Measurements from ENCODE around the gene CEP57L1.
"Not testable (repeated sequence)": the region's sequence is repeated elsewhere in the genome, so short reads cannot be mapped to it uniquely, and the experiment has no call there.

Gene CEP57L1

DNA sequence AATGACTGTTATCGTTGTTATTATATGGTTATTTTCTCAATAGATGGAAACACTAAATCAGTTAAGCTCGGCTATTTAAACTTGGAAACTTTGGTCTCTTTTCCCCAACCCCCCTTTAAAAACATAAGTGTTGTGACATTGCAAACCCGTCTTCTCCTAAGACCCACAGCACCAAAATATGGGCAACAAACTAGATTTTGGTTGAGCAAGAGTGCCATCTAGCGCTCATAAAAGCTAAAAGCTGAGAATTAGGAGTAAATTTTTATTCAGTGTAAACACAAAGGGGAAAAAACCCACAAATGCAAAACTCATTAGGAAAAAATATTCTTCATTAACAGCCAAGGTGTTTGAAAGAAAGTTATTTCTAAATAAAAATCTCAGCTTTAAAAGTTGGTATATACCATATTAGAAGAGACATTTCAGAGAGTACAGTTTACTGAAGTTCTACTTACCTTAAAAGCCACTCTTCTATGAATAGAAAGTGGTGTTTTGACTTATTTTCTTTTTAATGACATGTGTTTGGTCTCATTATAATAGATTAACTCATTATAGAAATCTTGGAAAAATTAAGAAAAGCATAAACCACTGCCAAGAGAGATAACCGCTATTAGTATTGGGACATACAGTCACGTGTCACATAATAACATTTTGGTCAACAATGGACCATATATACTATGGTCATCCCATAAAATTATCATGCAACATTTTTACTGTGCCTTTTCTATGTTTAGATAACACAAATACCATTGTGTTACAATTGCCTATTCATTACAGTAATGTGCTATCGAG is 21.8 kb upstream of the CEP57L1 start:
- DNase-seq (ENCODE audit: low spot score) = peak; percentile 87

DNA sequence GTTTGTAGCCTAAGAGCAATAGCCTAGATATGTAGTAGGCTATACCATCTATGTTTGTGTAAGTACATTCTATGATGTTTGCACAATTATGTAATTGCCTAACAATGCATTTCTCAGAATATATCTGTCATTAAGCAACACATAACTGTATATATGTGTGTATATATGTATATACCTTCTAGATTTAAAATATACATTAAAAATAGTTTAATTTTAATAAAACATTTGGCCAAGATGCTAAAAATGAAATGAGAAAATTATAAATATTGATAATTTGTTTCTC is 21.2 kb upstream of the CEP57L1 start:
- DNase-seq (ENCODE audit: low spot score) = no peak

DNA sequence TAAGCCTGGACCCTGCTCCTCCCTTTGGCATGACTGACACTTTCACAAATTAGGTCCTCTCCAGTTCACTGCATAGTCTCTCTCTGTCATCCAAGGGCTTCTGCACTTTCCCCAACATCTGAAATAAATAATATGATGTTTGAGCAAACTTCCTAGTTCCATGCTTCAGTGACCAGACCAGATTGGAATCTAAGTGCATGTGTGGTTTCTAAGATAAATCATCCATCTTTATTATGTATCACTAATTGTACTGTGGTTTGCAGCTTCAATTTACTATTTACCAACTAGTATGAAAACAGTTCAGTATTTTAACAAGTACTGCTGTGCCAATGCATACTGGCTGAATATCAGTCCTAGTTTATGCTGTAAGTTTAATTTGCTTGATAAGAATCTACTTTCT is 19.4 kb upstream of the CEP57L1 start:
- DNase-seq (ENCODE audit: low spot score) = no peak

DNA sequence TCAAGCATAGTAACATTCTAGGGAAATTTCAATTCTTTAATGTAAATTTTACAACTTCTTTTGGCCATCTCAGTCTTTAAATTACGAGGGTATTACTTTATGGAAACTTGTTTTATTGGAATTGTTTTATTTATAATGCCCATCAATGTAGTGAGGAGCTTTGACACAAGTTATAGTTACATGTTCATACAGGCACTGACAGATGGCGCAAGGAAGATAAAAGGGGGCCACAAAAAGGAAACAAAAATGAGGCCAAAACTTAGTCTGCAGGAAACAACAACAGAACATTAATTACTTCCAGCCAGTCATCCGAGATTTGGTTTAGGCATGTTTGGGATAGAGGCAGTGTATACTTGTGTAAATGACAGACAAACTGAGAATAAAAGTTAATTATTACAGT is 18.9 kb upstream of the CEP57L1 start:
- DNase-seq (ENCODE audit: low spot score) = peak; percentile 60

DNA sequence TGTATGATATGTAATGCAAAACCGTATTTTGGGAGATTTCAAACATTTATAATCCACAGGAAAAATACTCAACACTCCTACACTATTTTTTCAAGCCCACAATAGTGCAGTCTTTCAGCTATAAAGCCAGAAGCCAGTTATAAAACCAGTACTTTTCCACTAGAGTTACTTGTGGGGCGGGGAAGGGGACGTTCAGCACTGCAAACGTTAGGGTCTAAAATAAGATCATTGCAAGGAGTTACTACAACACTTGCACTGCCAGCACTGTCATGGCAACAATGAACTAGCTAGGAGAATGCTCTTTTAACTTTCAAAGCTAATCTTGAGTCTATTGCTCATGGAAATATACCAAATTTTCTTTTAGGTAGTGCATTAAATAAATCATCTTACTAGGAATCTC is 15.3 kb upstream of the CEP57L1 start:
- DNase-seq (ENCODE audit: low spot score) = peak; percentile 27

DNA sequence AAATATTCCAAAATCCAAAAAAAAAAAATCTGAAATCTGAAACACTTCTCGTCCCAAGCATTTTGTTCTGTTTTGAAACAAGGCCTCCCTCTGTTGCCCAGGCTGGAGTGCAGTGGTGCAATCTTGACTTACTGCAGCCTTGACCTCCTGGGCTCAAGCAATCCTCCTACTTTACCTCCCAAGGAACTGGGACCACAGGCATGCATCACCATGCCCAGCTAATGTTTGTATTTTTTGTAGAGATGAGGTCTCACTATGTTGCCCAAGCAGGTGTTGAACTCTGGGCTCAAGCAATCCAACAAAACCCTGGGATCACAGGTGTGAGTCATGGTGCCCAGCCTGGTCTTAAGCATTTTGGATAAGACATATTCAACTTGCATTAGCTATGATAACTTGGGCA is 14.3 kb upstream of the CEP57L1 start:
- DNase-seq (ENCODE audit: low spot score) = no peak

DNA sequence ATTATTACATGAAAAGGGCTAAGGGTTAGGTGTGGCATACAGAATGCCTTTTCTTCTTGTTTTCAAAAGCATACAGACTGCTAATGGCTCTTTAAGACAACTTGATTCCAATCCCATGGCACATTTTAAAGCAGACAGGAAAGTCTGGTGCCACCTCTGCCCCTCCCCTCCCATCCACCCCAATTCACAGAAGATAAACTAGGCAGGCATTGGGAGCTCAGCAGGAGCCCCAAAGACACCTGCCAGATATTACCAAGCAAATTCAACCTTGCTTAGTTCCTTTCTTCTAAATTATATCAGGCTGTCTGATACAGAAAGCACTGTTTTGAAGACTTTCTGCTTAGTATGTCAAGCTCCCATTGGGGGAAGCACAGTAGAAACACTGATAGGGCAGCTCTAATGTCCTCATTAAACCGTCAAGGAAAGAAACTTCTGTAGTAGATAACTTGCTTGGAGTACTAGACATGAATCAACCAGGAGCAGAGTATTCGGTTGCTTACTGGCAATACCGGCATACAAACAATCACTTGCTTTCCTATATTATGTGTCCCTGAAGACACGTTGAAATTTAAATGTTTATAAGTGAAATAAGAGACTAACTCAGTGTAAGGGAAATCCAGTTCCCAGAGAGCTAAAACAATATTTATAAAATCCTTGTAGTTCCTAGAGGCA is 13.7 kb upstream of the CEP57L1 start:
- DNase-seq (ENCODE audit: low spot score) = peak; percentile 75

DNA sequence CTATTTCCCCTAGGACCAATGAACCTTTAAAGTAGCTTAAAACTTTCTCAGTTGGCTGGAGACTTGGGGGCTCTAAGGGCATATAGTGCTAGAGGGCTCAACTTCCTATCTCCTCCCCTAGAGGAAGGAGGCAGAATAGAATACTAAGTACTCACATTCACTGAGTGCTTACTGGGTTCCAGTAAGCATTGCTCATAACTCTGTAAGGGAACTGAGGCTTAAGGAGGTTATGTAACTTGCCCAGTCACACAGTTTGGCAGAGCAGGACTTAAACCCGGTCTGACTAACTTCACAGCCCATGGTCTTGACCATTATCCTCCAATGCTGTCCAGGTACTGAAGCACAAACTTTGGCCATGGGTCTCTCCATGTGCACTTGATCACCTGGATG is 13.1 kb upstream of the CEP57L1 start:
- no peak for DNase-seq (ENCODE audit: low spot score)

DNA sequence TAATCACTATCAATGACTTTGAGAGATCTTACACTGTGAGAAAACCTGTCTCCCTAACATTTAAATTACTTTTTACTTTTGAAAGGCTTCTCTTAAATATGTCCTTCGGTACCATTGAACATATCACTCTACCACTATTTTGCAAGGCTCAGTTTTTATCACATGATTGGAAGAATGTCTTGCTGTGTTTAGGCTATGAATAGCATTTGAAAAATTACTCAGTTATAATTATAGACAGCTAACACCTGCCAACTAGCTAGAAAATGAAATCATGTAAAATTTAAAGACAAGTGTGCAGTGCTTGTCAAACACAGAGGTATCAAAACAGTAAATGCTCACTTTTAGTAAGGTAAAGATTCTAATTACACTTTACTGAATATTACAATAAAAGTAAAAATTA is 11.7 kb upstream of the CEP57L1 start:
- peak; percentile 46 for DNase-seq (ENCODE audit: low spot score)

DNA sequence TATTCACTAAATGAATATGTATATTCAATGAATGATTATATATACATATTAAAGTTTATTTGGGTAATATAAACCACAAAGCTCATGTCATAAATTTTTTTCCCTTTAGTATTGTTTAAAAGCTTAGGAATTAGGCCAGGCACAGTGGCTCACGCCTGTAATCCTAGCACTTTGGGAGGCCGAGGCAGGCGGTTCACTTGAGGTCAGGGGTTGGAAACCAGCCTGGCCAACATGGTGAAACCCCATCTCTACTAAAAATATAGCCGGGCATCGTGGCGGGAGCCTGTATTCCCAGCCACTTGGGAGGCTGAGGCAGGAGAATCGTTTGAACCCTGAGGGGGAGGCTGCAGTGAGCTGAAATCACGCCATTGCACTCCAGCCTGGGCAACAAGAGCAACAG is 11.2 kb upstream of the CEP57L1 start:
- DNase-seq (ENCODE audit: low spot score) = not testable (repeated sequence)

DNA sequence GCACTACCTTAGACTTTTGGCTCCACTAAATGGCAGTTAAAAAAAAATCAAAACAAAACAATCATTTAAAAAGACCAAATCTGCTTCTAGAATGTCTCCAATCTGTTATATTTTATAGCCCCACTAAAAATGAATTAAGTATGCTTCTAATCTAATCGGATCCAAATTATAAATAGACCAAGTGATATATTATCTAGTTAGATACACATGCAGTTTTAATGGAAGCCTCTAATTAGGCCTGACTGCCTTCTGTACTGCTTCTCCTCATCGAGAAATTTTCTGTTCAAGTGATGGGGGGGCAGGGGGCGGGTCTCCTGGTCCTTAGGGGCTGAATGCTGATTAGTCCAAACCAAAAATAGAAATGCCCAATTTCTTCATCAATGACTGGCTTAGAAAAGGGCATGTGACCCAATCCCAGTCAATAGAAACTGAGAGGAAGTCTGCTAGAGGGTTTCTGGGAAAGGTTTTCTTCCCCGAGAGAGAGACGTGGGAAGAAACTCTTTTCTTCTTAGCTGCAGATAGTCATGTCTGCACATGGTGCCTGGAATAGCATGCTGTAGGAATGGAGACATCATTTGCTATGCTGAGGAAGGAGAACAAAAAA is 7.5 kb upstream of the CEP57L1 start:
- DNase-seq (ENCODE audit: low spot score) = peak; percentile 35

DNA sequence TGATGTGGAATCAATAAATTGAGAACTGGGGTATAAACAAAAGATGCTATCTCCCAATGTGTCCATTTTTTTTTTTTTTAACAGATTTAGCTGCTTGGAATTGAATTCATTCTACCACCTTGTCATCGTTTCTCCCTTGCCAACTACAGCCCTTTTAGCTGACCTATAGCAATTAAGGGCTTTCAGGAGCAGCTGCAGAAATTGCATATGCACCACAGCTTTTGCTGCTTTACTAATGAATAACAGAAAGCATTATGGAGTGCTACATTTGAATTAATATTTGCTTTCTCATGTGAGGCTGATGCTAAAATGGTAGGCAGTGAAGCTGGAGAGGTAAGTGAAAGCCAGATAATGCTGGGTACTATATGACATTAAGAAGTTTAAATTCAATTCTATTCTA is 6.3 kb upstream of the CEP57L1 start:
- DNase-seq (ENCODE audit: low spot score) = peak; percentile 33

DNA sequence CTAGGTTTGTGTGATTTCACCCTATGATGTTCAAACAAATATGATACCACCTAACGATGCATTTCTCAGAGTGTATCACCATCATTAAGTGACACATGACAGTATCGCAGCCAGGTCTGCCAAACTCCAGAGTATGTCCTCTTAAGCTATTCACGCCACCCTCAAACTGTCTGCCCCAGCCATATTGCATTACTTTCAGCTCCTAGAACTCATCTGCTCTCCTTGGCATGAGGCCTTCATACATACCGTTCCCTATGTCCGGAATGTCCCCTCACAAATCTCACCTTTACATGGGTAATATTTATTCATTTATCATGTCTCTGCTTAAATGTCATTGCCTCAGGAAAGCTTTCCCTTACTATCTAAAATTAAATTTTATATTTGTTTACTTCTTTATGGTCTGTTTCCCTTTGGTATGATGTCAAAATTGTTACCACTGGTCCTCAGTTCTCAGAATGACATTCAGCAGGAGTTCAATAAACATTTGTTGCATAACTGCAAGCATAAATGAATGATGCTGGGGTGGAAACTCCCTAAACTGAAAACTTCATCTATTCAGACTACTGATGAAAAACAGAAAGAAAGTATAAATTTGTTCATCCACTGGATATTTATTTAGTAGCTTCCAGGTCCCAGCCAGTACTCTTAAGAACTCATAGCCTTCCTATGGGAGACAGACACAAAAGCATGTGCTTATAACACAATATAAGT is 3.8 kb upstream of the CEP57L1 start:
- peak; percentile 57 for DNase-seq (ENCODE audit: low spot score)

DNA sequence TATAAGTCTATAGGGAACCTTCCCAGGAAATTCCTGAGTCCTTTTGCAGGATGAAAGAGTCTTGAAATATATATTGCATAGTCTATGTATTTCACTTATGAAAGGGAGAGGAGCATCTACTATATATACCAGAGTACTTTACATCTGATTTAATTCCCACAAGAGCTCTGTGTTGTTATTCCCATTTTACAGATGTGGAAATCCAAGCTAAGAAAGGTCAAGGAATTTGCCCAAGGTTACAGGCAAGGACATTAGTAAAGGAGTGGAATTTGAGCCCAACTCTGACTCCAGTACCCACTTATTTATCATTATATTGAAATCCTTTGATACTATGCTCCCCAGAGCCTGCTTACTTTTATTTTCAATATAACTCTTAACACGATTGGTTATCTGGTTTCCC is 3.2 kb upstream of the CEP57L1 start:
- DNase-seq (ENCODE audit: low spot score) = no peak

DNA sequence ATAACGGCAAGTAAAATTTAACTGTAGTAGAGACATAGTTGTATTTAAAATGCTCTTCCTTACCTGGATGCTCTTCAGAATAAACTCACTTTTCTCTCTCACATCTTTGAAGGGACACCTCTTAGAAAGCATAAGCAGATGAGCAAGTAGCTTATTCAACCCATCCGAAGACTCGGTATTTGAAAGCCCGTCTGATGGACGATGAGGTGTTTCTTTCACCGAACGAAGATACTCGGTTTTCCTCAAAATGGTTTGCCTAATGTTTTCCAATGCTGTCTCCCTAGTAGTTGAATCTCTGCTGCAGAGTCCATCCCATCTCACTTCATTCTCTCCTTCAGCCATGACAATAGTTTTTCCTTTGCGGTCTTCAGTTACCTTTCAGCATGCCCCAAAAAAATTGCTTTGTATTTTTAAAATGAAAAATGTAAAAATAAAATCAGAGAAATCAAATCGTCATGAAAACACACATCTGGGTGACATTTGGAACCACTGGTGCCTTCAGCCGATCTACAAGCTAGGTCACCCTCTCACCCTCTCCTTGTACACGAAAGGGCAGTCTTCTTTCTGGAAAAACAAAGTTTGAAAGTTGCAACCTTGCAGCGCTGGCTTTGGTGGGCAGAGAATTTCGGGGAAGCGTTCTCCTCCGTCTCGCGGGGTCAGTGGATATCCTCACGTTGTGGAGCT is 1.4 kb upstream of the CEP57L1 start:
- peak; percentile 57 for DNase-seq (ENCODE audit: low spot score)

DNA sequence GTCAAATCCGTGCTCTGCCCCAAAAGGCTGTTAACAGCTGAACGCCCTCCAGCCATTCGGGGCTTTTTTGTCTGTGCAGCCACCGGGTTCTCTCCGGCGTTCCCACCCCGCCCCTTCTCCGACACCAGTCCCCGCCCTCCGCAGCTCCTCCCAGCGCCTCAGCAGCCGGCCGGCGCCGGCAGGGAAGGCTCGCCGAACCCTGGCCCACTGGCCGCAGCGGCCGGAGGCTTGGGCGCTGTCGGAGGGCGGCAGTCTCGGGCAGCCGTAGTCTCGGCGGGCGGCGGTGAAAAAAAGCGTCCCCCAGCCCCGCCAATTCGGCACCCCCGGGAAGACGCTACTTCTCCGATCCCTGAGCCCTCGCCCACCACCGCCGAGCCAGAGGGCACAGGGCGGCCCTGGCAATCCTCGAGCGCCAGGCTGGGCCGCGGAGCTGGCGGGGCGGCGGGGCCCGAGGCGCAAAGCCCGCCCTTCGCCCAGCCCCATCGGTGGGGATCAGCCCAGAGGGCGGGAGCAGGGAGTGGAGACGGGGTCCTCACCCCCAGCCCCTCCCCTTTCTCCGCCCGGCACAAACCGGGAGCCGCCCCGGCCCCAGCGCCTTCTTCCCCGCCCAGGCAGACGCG is 781 bp upstream of the CEP57L1 start, which contains the start of gene SESN1:
Gene SESN1, minus strand, starts transcription at position 431 of the 620 bp plus-strand sequence. CDS start 773 bp downstream, outside the sequence.
- DNase-seq (ENCODE audit: low spot score) = peak; percentile 92

DNA sequence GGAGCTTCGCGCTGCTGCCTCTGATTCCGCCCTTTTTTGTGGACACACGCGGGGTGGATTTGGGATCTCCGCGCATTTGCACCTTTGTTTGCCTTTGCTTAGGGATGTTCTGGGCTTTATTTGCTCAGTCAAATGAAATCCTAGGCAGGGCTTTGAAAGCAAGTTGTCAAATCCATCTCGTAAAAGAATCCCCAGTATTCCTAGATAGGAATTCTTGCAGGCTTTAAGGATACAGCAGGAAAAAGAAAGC is 453 bp downstream of the CEP57L1 start:
- no peak for DNase-seq (ENCODE audit: low spot score)

DNA sequence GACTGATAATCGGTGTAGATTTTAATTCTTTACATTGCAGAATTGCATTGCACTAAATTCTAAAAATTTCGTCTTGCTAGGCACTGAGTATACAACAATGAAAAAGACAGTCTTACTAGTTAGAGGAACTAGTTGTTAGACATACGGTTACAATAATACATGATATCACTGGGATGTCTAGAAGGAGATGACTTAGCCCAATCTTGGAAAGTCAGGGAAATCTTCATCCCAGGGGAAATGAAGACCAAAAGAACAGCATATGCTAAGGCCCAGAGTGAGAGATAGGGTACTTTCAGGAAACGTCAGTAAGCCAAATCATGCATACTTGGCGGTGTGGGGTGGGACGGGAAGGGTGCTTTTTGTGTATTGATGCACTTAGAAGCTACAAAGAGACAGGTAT is 901 bp downstream of the CEP57L1 start:
- no peak for DNase-seq (ENCODE audit: low spot score)

DNA sequence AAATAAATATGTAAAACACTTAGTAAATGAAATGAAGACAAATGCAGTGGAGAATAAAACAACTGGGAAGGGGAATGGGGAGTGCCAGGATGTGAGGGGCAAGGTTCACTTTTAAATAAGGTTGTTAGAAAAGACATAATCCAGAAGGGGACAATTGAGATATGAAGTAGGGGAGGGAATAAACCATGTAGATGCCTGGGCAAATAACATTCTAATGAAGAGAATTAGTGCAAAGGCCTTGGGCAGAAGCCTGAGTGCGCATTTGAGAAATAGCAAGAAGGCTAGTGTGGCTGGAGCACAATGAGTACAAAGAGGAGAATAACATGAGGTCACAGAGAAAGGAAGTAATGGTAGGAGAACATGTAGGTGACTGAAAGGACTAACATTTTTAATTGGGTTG is 2.4 kb downstream of the CEP57L1 start:
- DNase-seq (ENCODE audit: low spot score) = no peak

DNA sequence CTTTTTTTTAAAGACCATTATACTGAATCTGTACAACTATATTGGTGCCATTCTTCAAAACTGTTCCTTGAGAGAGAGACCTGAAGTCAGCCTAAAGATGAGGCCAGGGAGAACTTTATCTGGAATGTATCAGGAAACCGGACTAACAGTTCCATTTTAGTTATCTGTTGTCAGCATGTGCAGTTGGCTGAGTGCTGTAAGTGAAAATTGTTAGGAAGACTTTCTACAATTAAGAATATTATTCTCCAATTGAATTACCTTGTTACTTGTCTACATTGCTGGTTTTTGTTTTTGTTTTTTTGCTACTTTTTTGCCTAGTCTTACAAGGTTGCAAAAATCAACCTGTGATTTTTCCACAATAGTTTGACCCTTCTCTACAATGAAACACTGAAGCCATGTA is 7.5 kb downstream of the CEP57L1 start:
- DNase-seq (ENCODE audit: low spot score) = no peak

DNA sequence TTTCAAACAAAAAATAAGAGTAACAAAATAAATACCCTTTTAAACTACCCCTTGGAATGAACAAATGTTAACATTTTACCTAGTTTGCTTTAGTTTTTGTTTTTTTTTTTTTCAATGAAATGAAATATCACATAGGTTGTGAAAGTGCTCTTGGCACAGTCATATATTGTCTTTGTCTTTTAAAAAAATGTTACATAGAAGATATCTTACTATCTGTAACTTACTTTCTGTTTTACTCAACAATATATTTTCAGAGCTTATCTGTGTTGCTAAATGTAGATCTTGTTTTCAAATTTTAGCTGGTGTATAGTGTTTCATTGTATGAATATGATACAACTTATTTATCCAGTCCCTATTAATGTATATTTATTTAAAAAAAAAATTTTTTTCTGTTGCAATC is 8.6 kb downstream of the CEP57L1 start:
- DNase-seq (ENCODE audit: low spot score) = no peak

DNA sequence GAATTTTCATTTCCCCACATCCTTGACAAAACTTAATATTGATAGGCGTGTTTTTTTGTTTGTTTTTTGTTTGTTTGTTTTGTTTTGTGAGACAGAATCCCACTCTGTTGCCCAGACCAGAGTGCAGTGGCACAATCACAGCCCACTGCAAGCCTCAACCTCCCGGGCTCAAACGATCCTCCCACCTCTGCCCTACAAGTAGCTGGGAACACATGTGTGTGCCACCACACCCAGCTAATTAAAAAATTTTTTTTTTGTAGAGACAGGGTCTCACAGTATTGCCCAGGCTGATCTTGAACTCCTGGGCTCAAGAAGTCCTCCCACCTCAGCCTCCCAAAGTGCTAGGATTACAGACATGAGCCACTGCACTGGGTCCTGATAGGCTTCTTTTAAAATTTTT is 9.2 kb downstream of the CEP57L1 start:
- DNase-seq (ENCODE audit: low spot score) = no peak

Data from cerebellar cortex (tissue), 1 donor.